Endothelial cell of umbilical vein (primary cell): ENCODE measurements around the gene ARMCX6.

Source experiments
- CTCF ChIP-seq, 2 donors: IDR thresholded peaks; 1 replicate in 1 of 2; 2 replicates in 1 of 2; pipeline ENCODE4 v1.5.1; 2011; ENCODE audit warnings: low read length in 2 of 2, mild to moderate bottlenecking in 2 of 2, moderate library complexity in 2 of 2, control low read depth in 1 of 2, inconsistent platforms in 1 of 2, low read depth in 1 of 2; ENCODE audit not compliant: insufficient read depth in 1 of 2; ENCODE audit errors: extremely low read depth in 1 of 2
- EZH2 ChIP-seq: IDR thresholded peaks from 2 replicates; pipeline ENCODE4 v1.6.1; 2012; ENCODE audit warnings: borderline replicate concordance, low read depth, mild to moderate bottlenecking, moderate library complexity, low read length, inconsistent platforms; ENCODE audit not compliant: severe bottlenecking
- POLR2A ChIP-seq: IDR thresholded peaks from 2 replicates; pipeline ENCODE4 v1.6.1; 2012; ENCODE audit warnings: low read depth, mild to moderate bottlenecking, control low read depth, low read length
- POLR2AphosphoS5 ChIP-seq: IDR thresholded peaks from 2 replicates; pipeline ENCODE4 v1.6.1; 2012; ENCODE audit warnings: low read depth, mild to moderate bottlenecking, control low read depth, low read length, moderate library complexity; ENCODE audit not compliant: insufficient read depth

DNA sequence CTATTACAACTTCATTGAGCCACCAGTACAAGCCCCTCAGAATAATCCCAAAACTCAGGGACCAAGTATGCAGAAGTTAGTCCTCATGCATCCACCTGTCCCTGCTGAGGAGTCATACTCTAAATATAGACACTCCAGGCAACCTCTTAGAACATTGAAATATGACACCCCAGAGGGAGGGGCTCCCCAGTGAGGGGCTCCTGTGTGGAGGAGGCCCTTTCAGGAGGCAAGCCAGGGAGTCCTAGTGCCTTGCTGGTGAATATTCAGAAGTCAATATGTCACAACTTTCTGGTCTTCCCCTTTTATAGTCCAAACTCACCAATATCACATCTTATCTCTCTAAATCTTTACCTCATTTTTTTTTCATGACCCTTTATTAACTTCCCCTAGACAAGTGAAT lies 1.6 kb upstream of the ARMCX6 start:
- no peak for TF ChIP-seq POLR2A
- no peak for TF ChIP-seq EZH2
- TF ChIP-seq CTCF (IDR thresholded peaks at IDR 0.05; ENCODE audit: extremely low read depth in 1 of 2, insufficient read depth in 1 of 2, low read depth in 1 of 2, low read length in 2 of 2): no peak
- TF ChIP-seq POLR2AphosphoS5: no peak
